WTC11 (cell line): ENCODE data around the gene CLEC16A. TPM values are rescaled to one million over a fixed set of nuclear protein-coding genes. Genes with fewer than 3 reads are reported as not detected.

ENCODE experiments used
- ATAC-seq: fragments of 200-7000 bp; cut with Tn5 transposase; 2 replicates; pipeline ENCODE4 v1.10.0; 2021; ENCODE audit warnings: mild to moderate bottlenecking, moderate library complexity
- CTCF ChIA-PET: fragments of 300-600 bp; sonication (Branson Sonifier 250); formaldehyde crosslinking; loops from one replicate; lab custom pipeline; 2021; ENCODE audit warnings: antibody characterized with exemption; lab: Charles Lee
- POLR2A ChIA-PET: fragments of 350-600 bp; sonication (Branson Sonifier 250); formaldehyde crosslinking; loops from one replicate; lab custom pipeline; 2021; ENCODE audit warnings: antibody characterized with exemption; lab: Charles Lee
- DNase-seq: peaks from one replicate; pipeline ENCODE4 v3.0.0; 2021; ENCODE audit warnings: low spot score
- H3K27ac Mint-ChIP-seq: 2 replicates; pipeline ENCODE4 v1.8.0; 2021; ENCODE audit warnings: mixed read lengths
- H3K27me3 Mint-ChIP-seq: 2 replicates; pipeline ENCODE4 v1.8.0; 2021; ENCODE audit warnings: low read depth, mild to moderate bottlenecking, moderate library complexity, mixed read lengths
- H3K36me3 Mint-ChIP-seq: 2 replicates; pipeline ENCODE4 v1.8.0; 2021; ENCODE audit warnings: mixed read lengths
- H3K4me1 Mint-ChIP-seq: 2 replicates; pipeline ENCODE4 v1.8.0; 2022; ENCODE audit warnings: mixed read lengths
- H3K4me3 Mint-ChIP-seq: 2 replicates; pipeline ENCODE4 v1.8.0; 2021; ENCODE audit warnings: mild to moderate bottlenecking, moderate library complexity, mixed read lengths
- H3K9me3 Mint-ChIP-seq: 2 replicates; pipeline ENCODE4 v1.8.0; 2021; ENCODE audit warnings: mixed read lengths
- ATF6 ChIP-seq: sonication (generic); formaldehyde crosslinking; IDR thresholded peaks from 2 replicates; pipeline ENCODE4 v1.8.1; 2023; ENCODE audit warnings: mild to moderate bottlenecking, missing genetic modification reagents
- E2F1 ChIP-seq: sonication (generic); formaldehyde crosslinking; IDR thresholded peaks from 2 replicates; pipeline ENCODE4 v1.8.0; 2022; ENCODE audit warnings: mild to moderate bottlenecking, missing genetic modification reagents
- E2F4 ChIP-seq: sonication (generic); formaldehyde crosslinking; IDR thresholded peaks from 2 replicates; pipeline ENCODE4 v1.8.1; 2022; ENCODE audit warnings: low read depth, mild to moderate bottlenecking, moderate library complexity, missing genetic modification reagents, borderline replicate concordance
- E2F5 ChIP-seq: sonication (generic); formaldehyde crosslinking; IDR thresholded peaks from 2 replicates; pipeline ENCODE4 v1.8.1; 2022; ENCODE audit warnings: mild to moderate bottlenecking, moderate library complexity, missing genetic modification reagents
- ESRRA ChIP-seq: sonication (generic); formaldehyde crosslinking; IDR thresholded peaks from 2 replicates; pipeline ENCODE4 v1.8.1; 2022; ENCODE audit warnings: mild to moderate bottlenecking, missing genetic modification reagents, borderline replicate concordance
- HMGA2 ChIP-seq: fragments of 250-450 bp; sonication (Bioruptor Pico); IDR thresholded peaks from 2 replicates; pipeline ENCODE4 v1.4.0; 2021; ENCODE audit warnings: mild to moderate bottlenecking, moderate library complexity
- IRF2 ChIP-seq: sonication (generic); formaldehyde crosslinking; IDR thresholded peaks from 2 replicates; pipeline ENCODE4 v1.8.0; 2022; ENCODE audit warnings: low read depth, missing genetic modification reagents, borderline replicate concordance
- NFE2L1 ChIP-seq: sonication (generic); formaldehyde crosslinking; IDR thresholded peaks from 2 replicates; pipeline ENCODE4 v1.8.1; 2023; ENCODE audit warnings: missing genetic modification reagents
- RELA ChIP-seq: sonication (generic); formaldehyde crosslinking; IDR thresholded peaks from 2 replicates; pipeline ENCODE4 v1.8.1; 2022; ENCODE audit warnings: missing genetic modification reagents, mild to moderate bottlenecking, borderline replicate concordance
- TCF7 ChIP-seq: sonication (generic); formaldehyde crosslinking; IDR thresholded peaks from 2 replicates; pipeline ENCODE4 v1.8.0; 2022; ENCODE audit warnings: mild to moderate bottlenecking, low read depth, missing genetic modification reagents, moderate library complexity
- TEAD1 ChIP-seq: sonication (generic); formaldehyde crosslinking; IDR thresholded peaks from 2 replicates; pipeline ENCODE4 v1.8.0; 2022; ENCODE audit warnings: mild to moderate bottlenecking, missing genetic modification reagents
- TEAD4 ChIP-seq: sonication (generic); formaldehyde crosslinking; IDR thresholded peaks from 2 replicates; pipeline ENCODE4 v1.8.0; 2022; ENCODE audit warnings: mild to moderate bottlenecking, missing genetic modification reagents
- USF2 ChIP-seq: sonication (generic); formaldehyde crosslinking; IDR thresholded peaks from 2 replicates; pipeline ENCODE4 v1.8.1; 2023; ENCODE audit warnings: mild to moderate bottlenecking, missing genetic modification reagents, moderate library complexity
- ZBTB21 ChIP-seq: sonication (generic); formaldehyde crosslinking; IDR thresholded peaks from 2 replicates; pipeline ENCODE4 v1.8.1; 2023; ENCODE audit warnings: mild to moderate bottlenecking, missing genetic modification reagents, borderline replicate concordance
- ZMAT4 ChIP-seq: fragments of 250-450 bp; sonication (Bioruptor Pico); IDR thresholded peaks from 2 replicates; pipeline ENCODE4 v1.9.0; 2021; ENCODE audit warnings: mild to moderate bottlenecking
- ZNF219 ChIP-seq: sonication (generic); formaldehyde crosslinking; IDR thresholded peaks from 2 replicates; pipeline ENCODE4 v1.8.0; 2023; ENCODE audit warnings: missing genetic modification reagents, mild to moderate bottlenecking, borderline replicate concordance
- ZNF263 ChIP-seq: sonication (generic); formaldehyde crosslinking; IDR thresholded peaks from 2 replicates; pipeline ENCODE4 v1.8.1; 2022; ENCODE audit warnings: low read depth, mild to moderate bottlenecking, moderate library complexity, missing genetic modification reagents
- ZNF317 ChIP-seq: sonication (generic); formaldehyde crosslinking; IDR thresholded peaks from 2 replicates; pipeline ENCODE4 v1.8.1; 2023; ENCODE audit warnings: low read depth, mild to moderate bottlenecking, moderate library complexity, missing genetic modification reagents, borderline replicate concordance
- ZNF396 ChIP-seq: fragments of 250-450 bp; sonication (Bioruptor Pico); IDR thresholded peaks from 2 replicates; pipeline ENCODE4 v1.8.0; 2021; ENCODE audit warnings: mild to moderate bottlenecking, moderate library complexity, borderline replicate concordance
- total RNA-seq: library from RNA; stranded (reverse); gene quantifications from 3 replicates; pipeline ENCODE4 v1.2.3, GENCODE V29; 2021

The CLEC16A gene
- total RNA-seq, 1 experiment from 2014 or later, result 14.4 TPM

- Mint-ChIP-seq H3K27ac (no peak overlapping the region), H3K4me3 (no peak overlapping the region), H3K27me3 (peaks cover under 1% of the 10 kb centered on the region; the same call in 1 of the 2 replicates), H3K36me3 (no peaks in the 10 kb centered on the region), H3K9me3 (peaks cover 6% of the 10 kb centered on the region), H3K4me1 (no peaks in the 10 kb centered on the region)
- TF ChIP-seq ZBTB21 (CRISPR knock-in tag), result no peak
- no peak for TF ChIP-seq ZNF219 (CRISPR knock-in tag)
- DNase-seq, result no peak
- no peak for ATAC-seq
- CTCF ChIA-PET, result interaction anchor here (2.0 to 4.8 kb wide), 2 partner anchors 11 to 13 kb away, joined by 6 to 36 read pairs; no protein-coding TSS in a partner anchor
- POLR2A ChIA-PET, result no interaction called here
These were observed 36.7 kb upstream of the CLEC16A start for GRCh38 chr16:10907757-10908045.

GRCh38 chr16:10911267-10911666 lies 33.1 kb upstream of the CLEC16A start:
- TF ChIP-seq NFE2L1 (no peak), IRF2 (CRISPR knock-in tag) (no peak), ATF6 (no peak), HMGA2 (CRISPR knock-in tag) (no peak), ESRRA (no peak), E2F4 (CRISPR knock-in tag) (no peak), ZNF263 (no peak), TEAD1 (no peak), ZNF396 (no peak), E2F1 (CRISPR knock-in tag) (no peak), USF2 (CRISPR knock-in tag) (no peak), E2F5 (CRISPR knock-in tag) (no peak), TEAD4 (CRISPR knock-in tag) (no peak), ZMAT4 (CRISPR knock-in tag) (no peak), TCF7 (CRISPR knock-in tag) (no peak), RELA (CRISPR knock-in tag) (no peak), ZNF317 (CRISPR knock-in tag) (no peak)
- H3K4me3 Mint-ChIP-seq, result no peak overlapping the region

More at GRCh38 chr16:10911267-10911666, 33.1 kb upstream of the CLEC16A start:
- POLR2A ChIA-PET, result interaction anchor here (0.6 kb wide), 1 partner anchor 693 kb away, joined by 4 read pairs; no protein-coding TSS in a partner anchor
- Mint-ChIP-seq H3K27me3 (no peaks in the 10 kb centered on the region; the same call in 1 of the 2 replicates), H3K4me1 (no peaks in the 10 kb centered on the region; the same call in 1 of the 2 replicates), H3K36me3 (no peaks in the 10 kb centered on the region), H3K9me3 (no peaks in the 10 kb centered on the region), H3K27ac (no peak overlapping the region)
- no peak for ATAC-seq
- CTCF ChIA-PET, result interaction anchor here (2.0 to 4.8 kb wide), 2 partner anchors 8 to 34 kb away, joined by 4 to 36 read pairs; partner anchors contain the start of gene CIITA
- DNase-seq, result no peak
